GM18511 (cell line): Measurements from ENCODE around the gene DLGAP1.

ENCODE experiments used
- ATAC-seq: cut with Tn5 transposase; IDR thresholded peaks from one replicate; pipeline ENCODE4 v1.9.1; 2021; ENCODE audit warnings: mild to moderate bottlenecking, moderate library complexity; ENCODE audit not compliant: unreplicated experiment

DLGAP1 gene

GRCh38 chr18:3960977-3961376 is 494.1 kb downstream of the DLGAP1 start:
- no peak for ATAC-seq

- ATAC-seq = no peak
Measured at GRCh38 chr18:3960142-3960541, 495.0 kb downstream of the DLGAP1 start.

GRCh38 chr18:3952031-3952430 is 503.1 kb downstream of the DLGAP1 start:
- ATAC-seq = no peak

- ATAC-seq = no peak
Measured at GRCh38 chr18:3950668-3951404, 504.3 kb downstream of the DLGAP1 start.

- ATAC-seq = no peak
Measured at GRCh38 chr18:3948958-3949357, 506.1 kb downstream of the DLGAP1 start.

GRCh38 chr18:3947383-3947782 is 507.7 kb downstream of the DLGAP1 start:
- ATAC-seq = no peak

GRCh38 chr18:3935305-3935704 is 519.8 kb downstream of the DLGAP1 start:
- ATAC-seq = no peak

GRCh38 chr18:3932276-3932675 is 522.8 kb downstream of the DLGAP1 start:
- no peak for ATAC-seq

- no peak for ATAC-seq
Measured at GRCh38 chr18:3931542-3932112, 523.5 kb downstream of the DLGAP1 start.

GRCh38 chr18:3931013-3931315 is 524.1 kb downstream of the DLGAP1 start:
- ATAC-seq = no peak

GRCh38 chr18:3930126-3931012 is 524.7 kb downstream of the DLGAP1 start:
- ATAC-seq = no peak

- ATAC-seq = no peak
Measured at GRCh38 chr18:3924455-3924854, 530.7 kb downstream of the DLGAP1 start.

- ATAC-seq = no peak
Measured at GRCh38 chr18:3923750-3924149, 531.4 kb downstream of the DLGAP1 start.

- no peak for ATAC-seq
Measured at GRCh38 chr18:3921826-3922225, 533.3 kb downstream of the DLGAP1 start.

GRCh38 chr18:3920832-3921231 is 534.3 kb downstream of the DLGAP1 start:
- ATAC-seq = no peak

GRCh38 chr18:3919396-3920061 is 535.6 kb downstream of the DLGAP1 start:
- ATAC-seq = no peak

- no peak for ATAC-seq
Measured at GRCh38 chr18:3916082-3916481, 539.0 kb downstream of the DLGAP1 start.

GRCh38 chr18:3914833-3915610 is 540.1 kb downstream of the DLGAP1 start:
- peak; percentile 74 for ATAC-seq

- ATAC-seq = no peak
Measured at GRCh38 chr18:3914109-3914508, 541.0 kb downstream of the DLGAP1 start.

- ATAC-seq = no peak
Measured at GRCh38 chr18:3912705-3913104, 542.4 kb downstream of the DLGAP1 start.

GRCh38 chr18:3911413-3911812 is 543.7 kb downstream of the DLGAP1 start:
- ATAC-seq = no peak
